Measurements from ENCODE around the gene SEPSECS.

- no peak for TF ChIP-seq POLR2A (IDR thresholded peaks at IDR 0.05; ENCODE audit: low read length)
- no peak for TF ChIP-seq GATA1 (IDR thresholded peaks at IDR 0.05; ENCODE audit: low read depth, low read length)
Measured at GRCh38 chr4:25100710-25101109, 59.5 kb downstream of the SEPSECS start.

All from erythroblast (primary cell).